T-cell (primary cell): Measurements from ENCODE around the gene NFIA. TPM values are rescaled to one million over a fixed set of nuclear protein-coding genes. Genes with fewer than 3 reads are reported as not detected.

Source experiments
- ATAC-seq, 4 experiments: fragments of 200-7000 bp in 3 of 4; fragments of 150-1000 bp in 1 of 4; cut with Tn5 transposase; replicated peaks in 1 of 4; 1 replicate in 3 of 4; 2 replicates in 1 of 4; pipeline ENCODE4 v1.10.0; 2021; ENCODE audit warnings: moderate library complexity in 3 of 4, mild to moderate bottlenecking in 2 of 4, moderate number of reproducible peaks in 1 of 4
- CTCF ChIA-PET, 2 donors: fragments of 300-600 bp; sonication (Branson Sonifier 250); formaldehyde crosslinking; loops; one replicate each; lab custom pipeline; 2022; ENCODE audit warnings: antibody characterized with exemption in 2 of 2; lab: Charles Lee
- POLR2A ChIA-PET, 2 donors: fragments of 300-600 bp; sonication (Branson Sonifier 250); formaldehyde crosslinking; loops; one replicate each; lab custom pipeline; 2022; ENCODE audit warnings: antibody characterized with exemption in 2 of 2; lab: Charles Lee
- DNase-seq, 35 experiments: peaks; one replicate each; pipeline versions ENCODE4 v3.0.0 to v3.0.0-alpha.2; 2013 to 2023
- H3K27ac ChIP-seq: one replicate; pipeline ENCODE4 v1.5.1; 2013; ENCODE audit warnings: low read length
- H3K27me3 ChIP-seq, 2 experiments: replicated peaks in 1 of 2; 1 replicate in 1 of 2; 2 replicates in 1 of 2; pipeline versions ENCODE4 v1.6.1 to v1.7.0; 2013; ENCODE audit warnings: low read length in 1 of 2, mixed read lengths in 1 of 2; ENCODE audit not compliant: control insufficient read depth in 2 of 2, insufficient read depth in 2 of 2; ENCODE audit errors: extremely low read depth in 1 of 2
- H3K36me3 ChIP-seq, 2 donors: 1 replicate in 1 of 2; 2 replicates in 1 of 2; pipeline versions ENCODE4 v1.6.1 to v1.7.0; 2013; ENCODE audit warnings: low read length in 1 of 2; ENCODE audit not compliant: control insufficient read depth in 2 of 2, insufficient read depth in 1 of 2; ENCODE audit errors: extremely low read depth in 1 of 2
- H3K4me1 ChIP-seq, 2 experiments: 1 replicate in 1 of 2; 2 replicates in 1 of 2; pipeline versions ENCODE4 v1.6.1 to v1.7.0; 2013; ENCODE audit warnings: low read length in 2 of 2, mixed read lengths in 1 of 2; ENCODE audit not compliant: insufficient read depth in 2 of 2, control insufficient read depth in 1 of 2; ENCODE audit errors: extremely low read depth in 1 of 2
- H3K4me3 ChIP-seq, 2 donors: 1 replicate in 1 of 2; 2 replicates in 1 of 2; pipeline versions ENCODE4 v1.5.1 to v1.7.0; 2013; ENCODE audit warnings: mild to moderate bottlenecking in 2 of 2, low read length in 1 of 2, moderate library complexity in 1 of 2; ENCODE audit not compliant: control insufficient read depth in 1 of 2; ENCODE audit errors: extremely low read depth in 1 of 2
- H3K9me3 ChIP-seq: 2 replicates; pipeline ENCODE4 v1.7.0; 2013
- H3K27ac Mint-ChIP-seq, 2 donors: one replicate each; pipeline ENCODE4 v1.8.0; 2020 to 2021; ENCODE audit warnings: mild to moderate bottlenecking in 2 of 2, mixed read lengths in 2 of 2
- H3K27me3 Mint-ChIP-seq, 2 donors: one replicate each; pipeline ENCODE4 v1.8.0; 2021 to 2022; ENCODE audit warnings: mixed read lengths in 2 of 2
- H3K36me3 Mint-ChIP-seq: one replicate; pipeline ENCODE4 v1.8.0; 2021; ENCODE audit warnings: mixed read lengths
- H3K4me1 Mint-ChIP-seq, 3 donors: one replicate each; pipeline ENCODE4 v1.8.0; 2020 to 2022; ENCODE audit warnings: mixed read lengths in 3 of 3, mild to moderate bottlenecking in 1 of 3
- H3K4me3 Mint-ChIP-seq, 3 donors: one replicate each; pipeline ENCODE4 v1.8.0; 2020 to 2022; ENCODE audit warnings: mild to moderate bottlenecking in 3 of 3, mixed read lengths in 3 of 3, moderate library complexity in 3 of 3
- H3K9me3 Mint-ChIP-seq, 3 donors: one replicate each; pipeline ENCODE4 v1.8.0; 2020 to 2022; ENCODE audit warnings: mixed read lengths in 3 of 3
- WGBS: methylation state at CpG from one replicate; pipeline ENCODE4 v1.1.5; 2013; ENCODE audit warnings: missing lambda C conversion rate; ENCODE audit not compliant: insufficient coverage; 5-methylcytosine and 5-hydroxymethylcytosine counted together
- total RNA-seq, 35 experiments: library from RNA in 6 of 35; stranded (reverse) in 6 of 35; fragments of 120-200 nt in 1 of 35; gene quantifications; one replicate each; pipeline versions ENCODE4 v1.2.1 to v1.2.4 and lab custom pipeline; 2013 to 2026

Gene NFIA
- total RNA-seq, 5 donors from 2014 or later (not counting 1 experiment from before 2014, with no cell fraction given), result 5.1 to 10.1 (median 7.1) TPM

DNA sequence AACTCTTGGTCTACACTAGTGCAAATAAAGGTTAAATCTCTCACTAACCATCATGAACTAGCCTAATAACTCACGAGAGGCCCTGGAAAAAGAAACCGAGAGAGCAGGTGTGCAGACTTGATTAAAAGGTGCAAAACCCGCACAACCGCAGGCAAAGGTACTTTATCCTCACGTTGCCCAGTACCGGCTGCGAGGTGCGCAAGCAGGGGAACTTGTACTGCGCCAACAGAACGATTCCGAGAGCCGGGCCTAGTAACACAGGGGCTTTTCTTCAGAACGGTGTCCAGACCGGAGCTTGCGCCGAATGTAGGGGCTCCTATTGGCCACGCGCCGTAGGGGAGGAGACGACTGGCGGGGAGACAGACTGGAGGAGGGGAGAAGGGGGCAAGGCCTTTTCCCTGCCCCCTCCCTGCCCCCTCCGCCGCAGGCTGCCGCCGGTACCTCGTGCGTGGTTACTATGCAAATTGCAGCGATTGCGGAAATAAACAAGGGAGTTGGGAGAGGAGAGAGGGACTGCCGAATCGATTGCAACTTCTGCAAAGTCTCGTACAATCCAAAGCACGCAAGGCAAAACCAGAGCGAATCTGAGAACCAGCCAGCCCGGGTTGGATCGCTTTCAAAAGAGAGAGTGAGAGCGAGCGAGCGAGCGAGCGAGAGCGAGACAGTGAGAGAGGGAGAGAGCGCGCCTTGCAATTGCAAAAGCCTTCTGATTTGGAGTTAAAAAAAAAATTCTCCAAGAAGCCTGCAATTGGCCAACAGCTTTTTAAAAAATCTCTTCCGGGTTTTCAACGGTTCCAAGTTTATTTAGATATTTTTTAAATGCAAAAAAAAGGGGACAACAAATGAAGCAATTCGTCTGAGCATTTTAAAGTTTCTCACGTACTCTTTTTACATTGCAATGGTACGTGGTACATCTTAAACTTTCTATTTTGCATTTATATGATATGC is 5.4 kb upstream of the NFIA start:
- DNase-seq (peak; percentile 74 to 89 (median 81)), ATAC-seq (peak; percentile 73 to 81 (median 79))
- Histone ChIP-seq H3K9me3 (no peaks in the 10 kb centered on the region), H3K36me3 (no peaks in the 10 kb centered on the region), H3K4me1 (peaks cover 32 to 36% of the 10 kb centered on the region in 2 experiments), H3K27me3 (no peaks in the 10 kb centered on the region), H3K4me3 (peak overlapping the region; percentile 66 to 72), H3K27ac (peak overlapping the region; percentile 91)
- Mint-ChIP-seq H3K4me3 (peak overlapping the region; percentile 82 to 98 (median 90)), H3K36me3 (no peaks in the 10 kb centered on the region), H3K4me1 (peaks cover 47 to 53% (median 49%) of the 10 kb centered on the region in 3 donors), H3K9me3 (no peaks in the 10 kb centered on the region), H3K27ac (peak overlapping the region; percentile 97 to 99), H3K27me3 (no peaks in the 10 kb centered on the region)
- 0% methylated on average over 26 of the region's 49 CpGs for WGBS
- ChIA-PET POLR2A (interaction anchor here (0.6 to 2.0 kb wide), 6 partner anchors 9 to 64 kb away, joined by 4 to 20 read pairs (median 6); no protein-coding TSS in a partner anchor), CTCF (interaction anchor here (0.5 to 2.6 kb wide), 10 partner anchors 9 to 179 kb away, joined by 3 to 39 read pairs (median 6); no protein-coding TSS in a partner anchor)

DNA sequence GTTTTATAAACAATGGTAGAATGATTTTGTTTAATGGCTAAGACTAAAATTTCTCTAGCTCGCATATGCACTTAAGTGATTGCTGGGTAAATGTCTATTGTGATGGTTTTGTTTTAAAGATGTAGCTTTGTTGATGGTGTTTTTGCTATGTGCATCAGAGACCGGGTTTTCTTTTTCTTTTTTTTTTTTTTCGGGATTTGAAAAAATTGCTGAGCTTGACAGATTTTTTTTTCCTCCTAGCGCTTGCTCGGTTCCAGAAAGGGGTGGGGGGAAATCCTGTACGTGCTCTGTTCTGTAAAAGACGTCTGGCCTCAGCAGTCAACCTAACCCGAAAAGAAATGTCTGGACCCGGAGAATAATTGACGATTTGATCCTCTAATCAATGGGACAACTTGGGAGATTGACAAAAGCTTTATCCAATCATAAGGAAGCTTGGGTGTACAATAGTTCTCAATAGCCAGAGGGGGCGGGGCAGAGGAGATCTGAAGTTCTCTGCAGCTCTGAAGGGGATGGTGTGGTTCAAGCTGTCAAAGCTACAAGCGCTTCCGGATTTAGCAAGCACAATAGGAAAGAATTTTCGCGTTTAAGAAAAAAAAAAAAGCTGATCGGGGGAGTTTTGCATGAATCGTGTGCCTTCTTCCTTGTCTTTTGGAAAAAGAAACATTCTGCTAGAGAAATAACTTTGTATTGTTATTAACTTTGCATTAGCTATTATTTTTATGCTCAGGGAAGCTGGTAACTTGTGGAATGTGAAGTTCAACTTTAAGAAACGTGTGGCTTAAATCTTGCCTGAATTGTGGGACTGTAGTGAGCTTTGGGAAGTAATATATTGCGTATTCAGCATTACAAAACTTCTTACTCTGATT is 4.5 kb upstream of the NFIA start:
- Mint-ChIP-seq H3K36me3 (no peaks in the 10 kb centered on the region), H3K9me3 (no peaks in the 10 kb centered on the region), H3K27ac (peak overlapping the region; percentile 97 to 99), H3K4me3 (peak overlapping the region; percentile 82 to 98 (median 90)), H3K27me3 (no peaks in the 10 kb centered on the region), H3K4me1 (peaks cover 47 to 53% (median 49%) of the 10 kb centered on the region in 3 donors)
- peak overlapping the region; percentile 91 for H3K27ac ChIP-seq
- 0% methylated on average over 6 of the region's 19 CpGs for WGBS
- POLR2A ChIA-PET, result interaction anchor here (0.6 to 2.0 kb wide), 17 partner anchors 11 to 1264 kb away, joined by 3 to 20 read pairs (median 4); no protein-coding TSS in a partner anchor
- peak overlapping the region; percentile 66 to 72 for H3K4me3 ChIP-seq
- DNase-seq (peak; percentile 73 to 98 (median 91)), ATAC-seq (peak; percentile 72 to 76 (median 74))
- H3K4me1 ChIP-seq, result peaks cover 33 to 40% of the 10 kb centered on the region in 2 experiments
- H3K9me3 ChIP-seq, result no peaks in the 10 kb centered on the region
- CTCF ChIA-PET, result interaction anchor here (0.5 to 2.6 kb wide), 21 partner anchors 8 to 1105 kb away, joined by 3 to 39 read pairs (median 3); no protein-coding TSS in a partner anchor
- no peaks in the 10 kb centered on the region for H3K36me3 ChIP-seq
- H3K27me3 ChIP-seq, result peaks cover 0 to 5% of the 10 kb centered on the region in 2 experiments

DNA sequence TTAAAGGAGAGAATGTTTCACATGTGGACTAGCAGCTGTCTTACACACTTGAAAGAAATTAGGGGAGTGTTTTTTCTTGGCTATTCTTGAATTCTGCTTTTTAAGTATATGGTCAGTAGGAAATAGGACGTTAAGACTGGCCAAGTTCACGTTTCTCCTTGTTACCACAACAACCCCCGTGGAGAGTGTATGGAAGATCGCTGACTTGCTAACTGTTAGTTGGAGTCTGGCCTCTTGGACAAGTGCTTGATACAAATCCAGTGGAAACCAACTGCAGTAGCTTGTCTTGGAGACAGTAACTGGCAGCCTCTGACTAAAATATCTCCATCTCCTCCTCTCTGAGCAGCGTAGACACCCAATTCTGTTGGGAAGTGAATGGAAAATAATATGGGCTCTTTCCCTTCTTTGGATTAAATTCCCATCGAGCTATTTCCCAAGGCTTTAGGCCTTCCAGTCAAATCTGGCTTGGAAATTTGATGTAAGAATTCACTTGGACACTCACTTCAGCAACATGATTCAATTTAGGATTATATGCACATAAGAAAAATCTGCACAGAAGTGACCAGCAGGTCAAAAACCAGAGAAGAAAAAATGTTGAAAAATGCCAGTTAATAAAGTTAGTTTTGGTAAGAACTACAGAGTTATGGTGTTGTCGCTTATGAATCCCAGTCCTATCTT is 3.6 kb upstream of the NFIA start:
- peaks cover 48 to 55% (median 49%) of the 10 kb centered on the region in 3 donors for H3K4me1 Mint-ChIP-seq
- H3K27ac Mint-ChIP-seq, result peak overlapping the region; percentile 97 to 99
- H3K9me3 ChIP-seq, result no peaks in the 10 kb centered on the region
- no peaks in the 10 kb centered on the region for H3K36me3 Mint-ChIP-seq
- no peaks in the 10 kb centered on the region for H3K36me3 ChIP-seq
- H3K27me3 Mint-ChIP-seq, result peaks cover 0 to 1% of the 10 kb centered on the region in 2 donors
- no peaks in the 10 kb centered on the region for H3K9me3 Mint-ChIP-seq
- peak overlapping the region; percentile 82 to 98 (median 90) for H3K4me3 Mint-ChIP-seq
- peaks cover 33 to 42% of the 10 kb centered on the region in 2 experiments for H3K4me1 ChIP-seq
- ChIA-PET POLR2A (interaction anchor here (0.6 to 2.0 kb wide), 5 partner anchors 10 to 686 kb away, joined by 3 to 20 read pairs (median 3); no protein-coding TSS in a partner anchor), CTCF (interaction anchor here (0.5 to 2.6 kb wide), 12 partner anchors 14 to 1106 kb away, joined by 3 to 39 read pairs (median 4); no protein-coding TSS in a partner anchor)
- peaks cover 0 to 7% of the 10 kb centered on the region in 2 experiments for H3K27me3 ChIP-seq
- no peak for ATAC-seq
- no CpG with 5 or more reads among the region's 7 CpGs for WGBS
- no peak for DNase-seq
- H3K27ac ChIP-seq, result peak overlapping the region; percentile 91
- peak overlapping the region in 1 of 2 donors; percentile 66 for H3K4me3 ChIP-seq

DNA sequence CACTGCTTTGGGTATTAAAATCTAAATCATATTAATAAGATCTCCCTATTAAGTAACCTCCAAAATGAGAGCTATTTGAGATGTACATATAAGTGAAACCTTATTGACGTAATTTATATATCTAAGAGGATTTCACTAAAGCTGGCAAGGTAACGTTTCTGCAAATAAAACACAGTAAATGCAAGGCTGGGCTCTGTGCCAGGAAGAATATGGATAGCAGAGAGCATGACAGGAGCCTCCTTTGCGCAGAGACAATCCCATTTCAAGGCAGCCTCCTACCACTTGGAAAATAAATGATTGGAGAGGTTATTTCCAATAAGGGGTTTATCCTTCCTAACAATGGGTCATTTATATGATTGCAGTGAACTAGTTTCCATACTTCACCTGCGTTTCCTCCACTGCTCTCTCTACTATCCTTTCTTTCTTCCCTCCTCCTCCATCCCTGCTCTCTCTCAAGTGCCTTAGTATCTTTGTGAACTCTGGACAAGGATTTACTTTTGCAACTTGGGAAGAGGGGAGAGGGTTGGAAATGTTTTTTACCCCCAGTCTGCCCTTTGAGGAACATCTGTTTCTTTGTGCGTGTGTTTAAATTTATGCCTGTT is 3.0 kb upstream of the NFIA start:
- peak overlapping the region; percentile 97 to 99 for H3K27ac Mint-ChIP-seq
- H3K36me3 Mint-ChIP-seq, result no peaks in the 10 kb centered on the region
- H3K27me3 ChIP-seq, result peaks cover 0 to 7% of the 10 kb centered on the region in 2 experiments
- DNase-seq (no peak), ATAC-seq (no peak)
- WGBS, result no CpG with 5 or more reads among the region's 5 CpGs
- CTCF ChIA-PET, result interaction anchor here (1.9 to 2.6 kb wide), 2 partner anchors 29 to 30 kb away, joined by 14 to 39 read pairs; no protein-coding TSS in a partner anchor
- H3K9me3 ChIP-seq, result no peaks in the 10 kb centered on the region
- peak overlapping the region; percentile 36 for H3K27ac ChIP-seq
- no peaks in the 10 kb centered on the region for H3K9me3 Mint-ChIP-seq
- POLR2A ChIA-PET, result no interaction called here
- H3K4me1 ChIP-seq, result peaks cover 33 to 42% of the 10 kb centered on the region in 2 experiments
- peaks cover 0 to 7% of the 10 kb centered on the region in 2 donors for H3K27me3 Mint-ChIP-seq
- no peak overlapping the region for H3K4me3 ChIP-seq
- H3K4me3 Mint-ChIP-seq, result peak overlapping the region; percentile 55 to 90 (median 82)
- H3K4me1 Mint-ChIP-seq, result peaks cover 54 to 62% (median 54%) of the 10 kb centered on the region in 3 donors
- no peaks in the 10 kb centered on the region for H3K36me3 ChIP-seq

DNA sequence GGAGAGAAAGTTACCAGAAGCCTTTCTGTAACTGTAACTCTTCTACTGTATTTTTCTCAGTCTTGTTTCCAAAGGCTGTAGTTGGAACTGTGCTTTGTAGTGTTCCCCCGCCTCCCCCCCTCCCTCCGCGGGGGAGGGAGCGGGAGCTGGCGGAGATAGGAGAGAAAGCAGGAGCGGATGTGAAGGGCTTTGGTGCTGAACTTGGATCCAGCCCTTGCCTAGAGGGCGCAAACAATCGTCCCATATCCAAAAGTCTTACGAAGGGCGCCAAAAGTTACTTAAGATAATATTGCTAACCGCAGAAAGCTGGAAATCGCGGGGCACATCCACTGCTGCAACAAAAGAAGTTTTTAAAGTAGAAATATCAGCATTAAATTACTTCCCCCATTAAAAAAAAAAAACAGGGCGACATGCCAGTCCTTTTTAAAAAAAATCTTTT is 2.4 kb upstream of the NFIA start:
- H3K9me3 ChIP-seq, result no peaks in the 10 kb centered on the region
- Mint-ChIP-seq H3K9me3 (no peaks in the 10 kb centered on the region), H3K4me3 (peak overlapping the region; percentile 55 to 90 (median 70)), H3K27ac (peak overlapping the region; percentile 97 to 99), H3K36me3 (no peaks in the 10 kb centered on the region), H3K27me3 (peaks cover 0 to 7% of the 10 kb centered on the region in 2 donors), H3K4me1 (peaks cover 57 to 62% (median 57%) of the 10 kb centered on the region in 3 donors)
- ChIA-PET CTCF (interaction anchor here in 1 of 2 donors (0.8 kb wide), 1 partner anchor 30 kb away, joined by 3 read pairs; no protein-coding TSS in a partner anchor), POLR2A (no interaction called here)
- no peaks in the 10 kb centered on the region for H3K36me3 ChIP-seq
- ATAC-seq (no peak), DNase-seq (peak in 1 of 35 experiments; percentile 39)
- H3K4me1 ChIP-seq, result peaks cover 33 to 42% of the 10 kb centered on the region in 2 experiments
- H3K27me3 ChIP-seq, result peaks cover 0 to 7% of the 10 kb centered on the region in 2 experiments
- H3K27ac ChIP-seq, result peak overlapping the region; percentile 36
- WGBS, result 28% methylated on average over 11 of the region's 14 CpGs
- no peak overlapping the region for H3K4me3 ChIP-seq
